Stimulated activated CD8-positive, alpha-beta memory T cell treated with anti-CD3 and anti-CD28 coated beads, Interleukin-15, amount 100 ng/mL, for 1 hour (primary cell): ENCODE data around the gene CTSV.
"Not testable (repeated sequence)": the region's sequence is repeated elsewhere in the genome, so short reads cannot be mapped to it uniquely, and the experiment has no call there.

Source experiments
- DNase-seq: peaks from one replicate; pipeline ENCODE4 v3.0.0-alpha.2; 2020; ENCODE audit warnings: low read depth

The CTSV gene

DNA sequence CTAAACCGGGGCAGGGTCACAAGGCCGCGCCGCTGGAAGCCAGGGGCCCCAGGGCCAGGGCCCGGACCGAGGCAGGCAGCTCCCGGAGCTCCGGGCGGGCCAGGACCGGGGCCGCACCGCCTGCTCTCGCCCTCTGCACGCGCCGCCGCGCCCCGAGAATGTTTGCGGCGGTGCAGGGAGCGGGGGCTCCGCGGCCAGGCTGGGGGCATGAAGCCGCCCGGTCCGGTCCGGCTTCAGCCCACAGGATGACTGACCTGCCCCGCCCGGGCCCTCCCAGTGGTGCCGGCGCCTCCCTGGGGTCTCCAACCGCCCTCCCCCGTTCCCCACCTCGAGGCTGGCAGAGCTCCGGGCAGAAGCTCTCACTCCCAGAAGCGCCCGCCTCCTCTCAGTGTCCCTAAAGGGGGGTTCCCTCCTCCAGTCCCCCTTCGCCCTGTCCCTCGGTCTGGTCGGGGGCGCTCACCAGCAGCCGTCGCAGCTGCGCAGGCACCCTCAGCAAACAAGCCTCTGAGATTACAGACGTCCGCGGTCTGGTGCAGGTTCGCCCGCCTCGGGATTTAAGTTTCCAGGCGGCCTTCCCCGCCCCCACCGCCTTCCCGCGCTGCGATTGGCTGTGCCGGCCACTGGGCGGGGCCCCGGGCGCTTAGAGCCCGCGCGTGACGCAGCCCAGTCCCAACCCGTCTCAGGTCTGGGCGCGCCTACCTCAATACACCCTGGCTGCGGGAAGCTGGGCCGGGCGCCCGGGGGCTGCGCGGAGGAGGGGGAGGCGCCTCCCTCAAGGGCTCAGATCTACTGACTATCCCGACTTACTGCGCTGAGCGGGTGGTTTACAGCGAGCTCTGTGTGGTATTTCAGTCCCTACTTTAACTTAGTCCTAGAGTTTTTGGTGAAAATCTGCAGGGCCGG lies at the start of gene CTSV:
Gene CTSV, minus strand, starts transcription at position 532 of the 903 bp plus-strand sequence. CDS start 1,099 bp downstream, outside the sequence.
- peak; percentile 37 for DNase-seq

GRCh38 chr9:97087668-97088215 lies 48.8 kb upstream of the CTSV start:
- not testable (repeated sequence) for DNase-seq

- not testable (repeated sequence) for DNase-seq
Measured at GRCh38 chr9:97084562-97084991, 45.6 kb upstream of the CTSV start.

DNA sequence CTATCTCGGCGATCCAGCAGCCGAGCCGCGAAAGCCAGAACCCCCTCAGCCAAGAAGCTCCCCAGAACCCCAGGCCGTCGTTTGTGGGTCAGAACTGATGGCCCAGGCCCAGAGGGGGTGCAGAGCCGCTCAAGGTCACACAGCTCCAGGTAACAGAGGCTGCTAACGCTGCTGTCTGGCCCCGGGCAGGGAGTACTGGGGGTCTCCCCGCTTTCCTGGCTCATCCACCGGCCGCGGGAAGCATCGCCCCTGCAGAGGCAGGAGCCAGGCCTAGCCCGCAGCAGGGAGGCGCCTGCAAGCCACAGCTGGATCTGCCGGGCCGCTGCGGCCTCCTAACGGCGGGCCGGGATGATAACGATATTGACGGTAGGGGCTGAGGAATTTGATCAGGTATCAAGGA lies 39.4 kb upstream of the CTSV start:
- DNase-seq = no peak

- DNase-seq = no peak
Measured at GRCh38 chr9:97077452-97078295, 38.7 kb upstream of the CTSV start.

DNA sequence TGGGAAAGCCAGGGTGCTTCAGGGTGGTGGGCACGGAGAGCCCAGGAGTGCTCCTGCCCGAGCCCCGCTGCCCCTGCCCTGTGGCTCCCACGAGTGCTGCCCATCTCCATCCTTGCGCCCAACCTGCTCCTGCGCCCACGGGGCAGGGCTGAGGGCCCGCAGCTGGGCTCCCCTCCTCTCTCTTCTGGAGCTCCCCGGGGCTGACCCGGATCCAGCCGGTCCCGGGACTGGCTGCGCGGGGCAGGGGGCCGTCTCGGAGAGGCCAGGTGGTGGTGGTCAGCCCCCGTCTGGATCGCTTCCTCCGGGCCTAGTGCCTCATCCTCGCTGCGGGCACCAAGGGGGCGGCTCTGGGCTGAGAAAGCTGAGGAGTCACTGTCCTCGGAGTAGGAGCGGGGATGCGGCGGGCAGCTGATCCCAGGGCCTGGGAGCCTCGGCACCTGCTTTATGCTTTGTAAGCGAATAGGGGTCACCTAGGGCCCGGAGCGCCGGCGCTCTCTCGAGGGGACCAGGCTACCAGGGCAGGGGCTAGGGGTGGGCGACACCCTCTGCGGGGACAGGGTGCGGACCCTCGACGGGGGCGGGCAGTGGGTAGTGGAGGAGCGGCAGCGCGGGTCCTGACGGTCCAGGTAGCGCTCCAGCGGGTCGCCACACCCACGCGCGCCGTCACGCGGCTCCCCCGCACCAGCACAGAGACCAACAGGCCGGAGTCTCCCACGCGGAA lies 37.9 kb upstream of the CTSV start:
- not testable (repeated sequence) for DNase-seq

GRCh38 chr9:97076238-97076637 lies 37.3 kb upstream of the CTSV start:
- no peak for DNase-seq

- no peak for DNase-seq
Measured at GRCh38 chr9:97075289-97075985, 36.5 kb upstream of the CTSV start.

- no peak for DNase-seq
Measured at GRCh38 chr9:97073506-97073905, 34.6 kb upstream of the CTSV start.

DNA sequence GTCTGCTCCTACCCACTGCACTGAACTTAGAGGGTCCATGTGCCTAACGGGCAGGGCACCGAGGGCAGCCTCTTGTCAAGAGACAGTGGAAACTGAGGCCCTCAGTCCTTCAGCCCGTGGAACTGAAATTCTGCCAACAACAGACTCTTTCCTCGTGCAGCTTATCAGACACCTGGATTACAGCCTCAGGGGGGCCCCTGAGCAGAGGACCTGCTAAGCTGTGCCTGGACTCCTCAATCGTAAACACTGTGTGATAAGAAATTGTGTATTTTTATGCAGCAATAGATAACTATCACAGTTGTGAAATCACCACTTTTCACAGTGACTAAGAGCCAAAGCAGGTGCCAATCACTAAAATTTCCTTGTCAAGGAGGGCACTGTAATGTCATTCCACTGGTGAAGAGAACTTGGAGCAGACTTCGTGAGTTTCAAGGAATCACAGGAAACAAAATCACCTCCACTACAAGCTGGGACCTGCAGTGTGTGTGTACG lies 33.4 kb upstream of the CTSV start:
- no peak for DNase-seq

GRCh38 chr9:97070325-97070724 lies 31.4 kb upstream of the CTSV start:
- not testable (repeated sequence) for DNase-seq

GRCh38 chr9:97067490-97067889 lies 28.5 kb upstream of the CTSV start:
- DNase-seq = no peak

GRCh38 chr9:97064176-97064575 lies 25.2 kb upstream of the CTSV start:
- DNase-seq = no peak

- no peak for DNase-seq
Measured at GRCh38 chr9:97060796-97061195, 21.9 kb upstream of the CTSV start.

DNA sequence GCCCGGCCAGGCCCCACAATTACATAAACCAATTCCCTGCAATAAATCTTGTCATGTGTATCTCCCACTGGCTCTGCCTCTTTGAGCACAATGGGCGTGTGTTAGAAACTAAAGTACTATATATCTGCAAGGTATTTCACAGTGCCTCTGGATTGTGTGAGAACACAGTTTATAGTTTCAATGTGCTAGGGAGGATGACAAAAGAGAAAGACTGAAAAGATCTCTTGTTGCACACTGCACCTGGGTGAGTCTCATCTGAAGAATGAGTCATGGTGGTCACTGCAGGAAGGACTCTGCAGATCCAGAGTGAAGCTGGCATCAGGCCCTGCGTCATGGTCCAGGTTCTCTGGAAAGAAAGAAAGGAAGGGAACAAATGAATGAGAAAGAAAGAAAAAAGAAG lies 20.7 kb upstream of the CTSV start:
- DNase-seq = no peak

- DNase-seq = no peak
Measured at GRCh38 chr9:97057651-97058050, 18.7 kb upstream of the CTSV start.

GRCh38 chr9:97055891-97056290 lies 16.9 kb upstream of the CTSV start:
- not testable (repeated sequence) for DNase-seq

DNA sequence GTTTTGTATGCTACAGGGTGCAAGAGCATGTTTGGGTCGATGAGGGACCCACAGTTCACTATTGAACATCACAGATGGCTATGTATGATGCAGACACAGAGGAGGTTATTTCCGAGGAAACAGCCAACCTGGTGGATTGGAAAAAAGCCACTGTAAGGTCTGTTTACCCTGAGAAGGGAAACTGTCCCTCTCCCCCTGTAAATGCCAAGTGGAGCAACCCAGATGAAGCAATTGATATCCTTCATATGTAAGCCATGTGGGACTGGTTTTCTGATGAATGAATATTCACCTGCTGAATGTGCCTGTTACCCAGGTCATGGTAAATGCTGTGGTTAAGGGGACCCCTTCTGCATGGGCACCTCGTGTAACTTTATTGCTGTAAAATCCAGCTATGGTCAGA lies 14.8 kb upstream of the CTSV start:
- no peak for DNase-seq

DNA sequence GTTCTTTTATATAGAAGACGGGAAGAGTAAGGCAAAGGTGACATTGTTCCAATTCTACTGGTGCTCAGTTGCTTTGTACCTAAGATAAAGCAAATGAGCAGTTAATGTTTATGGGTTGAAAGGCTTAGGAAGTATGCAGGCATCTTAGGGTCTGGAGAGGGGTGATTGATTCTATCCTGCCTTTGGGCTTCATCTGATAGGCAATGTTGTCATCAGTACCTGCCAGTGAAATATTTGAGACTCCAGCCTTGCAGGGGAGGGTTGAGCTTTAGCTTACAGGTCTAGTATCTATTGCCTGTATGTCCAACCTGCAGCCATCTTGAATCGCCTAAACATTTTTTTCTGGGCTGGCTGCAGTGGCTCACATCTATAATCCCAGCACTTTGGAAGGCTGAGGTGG lies 13.8 kb upstream of the CTSV start:
- no peak for DNase-seq

- no peak for DNase-seq
Measured at GRCh38 chr9:97046228-97046627, 7.3 kb upstream of the CTSV start.

- DNase-seq = no peak
Measured at GRCh38 chr9:97045300-97045699, 6.4 kb upstream of the CTSV start.
